HepG2 (cell line): Measurements from ENCODE around the gene BCAS3. TPM values are rescaled to one million over a fixed set of nuclear protein-coding genes. Genes with fewer than 3 reads are reported as not detected.
A peak's percentile ranks its signal among the peaks of the same experiment; 100 is the strongest.

Experiments used
- E2F5 ChIP-seq: sonication (generic); formaldehyde crosslinking; conservative IDR thresholded peaks from 2 replicates; pipeline ENCODE4 v1.4.0; 2020; ENCODE audit warnings: missing genetic modification reagents
- ETV5 ChIP-seq: IDR thresholded peaks from 2 replicates; pipeline ENCODE4 v1.6.1; 2018; ENCODE audit warnings: missing biosample characterization, missing genetic modification reagents, inconsistent platforms, borderline replicate concordance
- FOSL1 ChIP-seq: sonication (generic); formaldehyde crosslinking; IDR thresholded peaks from 2 replicates; pipeline ENCODE4 v1.9.0; 2021; ENCODE audit warnings: missing genetic modification reagents, borderline replicate concordance
- JUND ChIP-seq: sonication (generic); formaldehyde crosslinking; IDR thresholded peaks from 2 replicates; pipeline ENCODE4 v1.8.0; 2022; ENCODE audit warnings: mild to moderate bottlenecking, missing genetic modification reagents
- MED8 ChIP-seq: sonication (generic); formaldehyde crosslinking; IDR thresholded peaks from 2 replicates; pipeline ENCODE4 v1.8.1; 2023; ENCODE audit warnings: mild to moderate bottlenecking, missing genetic modification reagents; ENCODE audit not compliant: insufficient replicate concordance
- MIXL1 ChIP-seq: IDR thresholded peaks from 2 replicates; pipeline ENCODE4 v1.6.1; 2016
- PATZ1 ChIP-seq: sonication (generic); formaldehyde crosslinking; IDR thresholded peaks from 2 replicates; pipeline ENCODE4 v1.4.0; 2020; ENCODE audit warnings: missing genetic modification reagents
- RXRB ChIP-seq: IDR thresholded peaks from 2 replicates; pipeline ENCODE4 v1.6.1; 2016; ENCODE audit warnings: borderline replicate concordance, missing genetic modification reagents, missing compliant biosample characterization
- SIN3A ChIP-seq: IDR thresholded peaks from 2 replicates; pipeline ENCODE4 v1.6.1; 2011; ENCODE audit warnings: low read depth, mild to moderate bottlenecking, control low read depth, low read length, borderline replicate concordance
- TSC22D2 ChIP-seq: sonication (generic); formaldehyde crosslinking; IDR thresholded peaks from 2 replicates; pipeline ENCODE4 v1.5.1; 2020; ENCODE audit warnings: missing genetic modification reagents, mild to moderate bottlenecking, borderline replicate concordance
- ZBTB21 ChIP-seq: sonication (generic); formaldehyde crosslinking; IDR thresholded peaks from 2 replicates; pipeline ENCODE4 v1.4.0; 2020; ENCODE audit warnings: missing genetic modification reagents
- ZBTB38 ChIP-seq: sonication (generic); formaldehyde crosslinking; IDR thresholded peaks from 2 replicates; pipeline ENCODE4 v1.5.1; 2020; ENCODE audit warnings: mild to moderate bottlenecking, missing genetic modification reagents
- ZKSCAN5 ChIP-seq: sonication (generic); formaldehyde crosslinking; IDR thresholded peaks from 2 replicates; pipeline ENCODE4 v1.5.1; 2020; ENCODE audit warnings: mild to moderate bottlenecking, missing genetic modification reagents
- ZMYM4 ChIP-seq: sonication (generic); formaldehyde crosslinking; IDR thresholded peaks from 2 replicates; pipeline ENCODE4 v1.8.1; 2023; ENCODE audit warnings: mild to moderate bottlenecking, missing genetic modification reagents
- ZNF263 ChIP-seq: sonication (generic); formaldehyde crosslinking; IDR thresholded peaks from 2 replicates; pipeline ENCODE4 v1.4.0; 2020; ENCODE audit warnings: missing genetic modification reagents
- ZNF30 ChIP-seq: sonication (generic); formaldehyde crosslinking; IDR thresholded peaks from 2 replicates; pipeline ENCODE4 v1.5.0; 2020; ENCODE audit warnings: mild to moderate bottlenecking, missing genetic modification reagents
- ZNF414 ChIP-seq: sonication (generic); formaldehyde crosslinking; IDR thresholded peaks from 2 replicates; pipeline ENCODE4 v1.5.0; 2020; ENCODE audit warnings: missing genetic modification reagents
- ZNF775 ChIP-seq: sonication (generic); formaldehyde crosslinking; IDR thresholded peaks from 2 replicates; pipeline ENCODE4 v1.4.0; 2020; ENCODE audit warnings: missing genetic modification reagents, mild to moderate bottlenecking, moderate library complexity, borderline replicate concordance
- polyA plus RNA-seq, 8 experiments: library from polyadenylated mRNA; depleted of rRNA in 3 of 8; stranded (reverse) in 7 of 8; unstranded in 1 of 8; fragments of >200 nt; fragmentation: Illumina TruSeq in 4 of 8; extraction: Trizol in 4 of 8; gene quantifications; 2 replicates each; pipeline versions ENCODE4 v1.2.1 to v1.2.3, GENCODE V29; 2011 to 2016; ENCODE audit warnings: low read depth in 4 of 8, missing spikeins in 1 of 8, mixed read lengths in 1 of 8; ENCODE audit not compliant: insufficient read depth in 1 of 8
- total RNA-seq, 5 experiments: library from RNA; depleted of rRNA; stranded (reverse); fragments of >200 nt; fragmentation: Illumina TruSeq; extraction: Trizol; gene quantifications; 2 replicates each; pipeline ENCODE4 v1.2.3, GENCODE V29; 2016; ENCODE audit warnings: low read depth in 1 of 5

BCAS3 gene
- total and polyA plus RNA-seq, 2 of the 13 experiments (the other 11 are each of a cell fraction or from before 2014, with no cell fraction given), result 10.7 to 11.2 TPM

- TF ChIP-seq PATZ1 (CRISPR knock-in tag), result peak; percentile 41; the same call in 1 of the 2 replicates
- TF ChIP-seq ZBTB21 (CRISPR knock-in tag), result no peak
- no peak for TF ChIP-seq MED8 (CRISPR knock-in tag)
- no peak for TF ChIP-seq ZNF775 (CRISPR knock-in tag)
- TF ChIP-seq ZNF263, result no peak
- peak; percentile 34; the same call in 1 of the 2 replicates for TF ChIP-seq RXRB
- 0 out of 2 replicates have a peak, but pooled peaks have one; percentile 4 for TF ChIP-seq TSC22D2 (CRISPR knock-in tag)
- no peak for TF ChIP-seq JUND
- TF ChIP-seq ZBTB38 (CRISPR knock-in tag), result peak; percentile 60; the same call in 1 of the 2 replicates
- TF ChIP-seq MIXL1 (CRISPR knock-in tag), result 0 out of 2 replicates have a peak, but pooled peaks have one; percentile 43
- no peak for TF ChIP-seq SIN3A
- TF ChIP-seq ZKSCAN5 (CRISPR knock-in tag), result no peak
- peak; percentile 69; the same call in 1 of the 2 replicates for TF ChIP-seq ETV5
- no peak for TF ChIP-seq FOSL1
- TF ChIP-seq E2F5 (CRISPR knock-in tag), result no peak
- peak; percentile 73; the same call in 1 of the 2 replicates for TF ChIP-seq ZNF30 (CRISPR knock-in tag)
- TF ChIP-seq ZMYM4, result 0 out of 2 replicates have a peak, but pooled peaks have one; percentile 19
- TF ChIP-seq ZNF414, result 0 out of 2 replicates have a peak, but pooled peaks have one; percentile 33
These were observed 659.6 kb downstream of the BCAS3 start (continued) for GRCh38 chr17:61337290-61337689.
